Neural cell (in vitro differentiated cells): ENCODE data around the gene SETBP1.

Experiments used
- CTCF ChIP-seq: fragments of 450-650 bp; IDR thresholded peaks from 2 replicates; pipeline ENCODE4 v1.5.1; 2014; ENCODE audit warnings: antibody characterized with exemption, mild to moderate bottlenecking, moderate library complexity; ENCODE audit not compliant: poor library complexity, severe bottlenecking
- EP300 ChIP-seq: fragments of 450-650 bp; conservative IDR thresholded peaks from 2 replicates; pipeline ENCODE4 v1.6.1; 2014; ENCODE audit warnings: antibody characterized with exemption, mild to moderate bottlenecking, moderate library complexity; ENCODE audit not compliant: poor library complexity, severe bottlenecking
- EZH2 ChIP-seq: fragments of 200-600, 300-800 bp; shearing (Covaris generic), sonication (generic); IDR thresholded peaks from 2 replicates; pipeline ENCODE4 v1.6.1; 2014; ENCODE audit warnings: antibody characterized with exemption, low read length, borderline replicate concordance, mild to moderate bottlenecking; ENCODE audit not compliant: insufficient read depth, poor library complexity, severe bottlenecking
- MXI1 ChIP-seq: fragments of 450-650 bp; conservative IDR thresholded peaks from 2 replicates; pipeline ENCODE4 v1.6.1; 2014; ENCODE audit warnings: antibody characterized with exemption, mild to moderate bottlenecking; ENCODE audit not compliant: poor library complexity, severe bottlenecking
- SMC3 ChIP-seq: fragments of 450-650 bp; conservative IDR thresholded peaks from 2 replicates; pipeline ENCODE4 v1.6.1; 2014; ENCODE audit warnings: antibody characterized with exemption, mild to moderate bottlenecking, moderate library complexity; ENCODE audit not compliant: poor library complexity
- TAF1 ChIP-seq: IDR thresholded peaks from 2 replicates; pipeline ENCODE4 v1.6.1; 2012; ENCODE audit warnings: low read depth

GRCh38 chr18:44833786-44834185, 153.1 kb downstream of the SETBP1 start:
- TF ChIP-seq CTCF (no peak), SMC3 (no peak), EZH2 (no peak), TAF1 (no peak), EP300 (no peak), MXI1 (no peak)
